GM12872 (cell line): ENCODE measurements around the gene IL1RL2.

ENCODE experiments used
- CTCF ChIP-seq: IDR thresholded peaks from 3 replicates; pipeline ENCODE4 v1.5.1; 2011; ENCODE audit warnings: low read depth, mild to moderate bottlenecking, low read length, moderate library complexity; ENCODE audit not compliant: insufficient read depth

IL1RL2 gene

GRCh38 chr2:102256276-102256675 is 69.5 kb downstream of the IL1RL2 start:
- no peak for TF ChIP-seq CTCF

- TF ChIP-seq CTCF = no peak
Observed at GRCh38 chr2:102256874-102257462, 70.1 kb downstream of the IL1RL2 start.

- no peak for TF ChIP-seq CTCF
Observed at GRCh38 chr2:102258025-102258385, 71.2 kb downstream of the IL1RL2 start.

GRCh38 chr2:102258386-102259074 is 71.7 kb downstream of the IL1RL2 start:
- TF ChIP-seq CTCF = no peak

GRCh38 chr2:102261467-102262135 is 74.8 kb downstream of the IL1RL2 start:
- TF ChIP-seq CTCF = no peak

GRCh38 chr2:102262216-102263129 is 75.7 kb downstream of the IL1RL2 start:
- no peak for TF ChIP-seq CTCF

- TF ChIP-seq CTCF = no peak
Observed at GRCh38 chr2:102264952-102265351, 78.1 kb downstream of the IL1RL2 start.
